ENCODE data around the gene LBH. TPM values are rescaled to one million over a fixed set of nuclear protein-coding genes. Genes with fewer than 3 reads are reported as not detected.

LBH gene
- total and polyA plus RNA-seq, 12 donors, result 35.9 to 204 (median 149) TPM

DNA sequence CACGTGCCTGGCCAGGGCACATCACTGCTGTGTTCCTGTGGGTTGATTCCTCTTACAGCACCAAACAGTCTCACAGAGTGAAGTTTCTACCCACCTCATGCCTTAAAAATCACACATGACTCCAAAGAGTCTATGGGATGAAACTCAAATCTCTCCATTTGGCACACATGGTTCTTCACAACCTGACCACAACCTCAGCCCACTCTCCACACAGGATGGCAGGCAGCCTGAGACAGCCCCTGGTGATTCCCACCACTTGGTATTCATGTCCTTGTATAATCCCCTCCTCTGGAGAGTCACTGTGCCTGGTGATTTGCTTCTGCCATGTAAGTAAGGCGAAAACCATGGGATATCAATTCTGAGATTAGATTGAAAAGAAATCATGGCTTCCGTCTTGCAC is 46.2 kb downstream of the LBH start:
- intact Hi-C loops (cut with DNase I), result no loop called here
- no peak for ATAC-seq
- H3K4me1 ChIP-seq, result peaks cover 0 to 24% (median 7%) of the 10 kb centered on the region in 9 donors
- DNase-seq, result no peak
- H3K4me3 ChIP-seq, result no peak overlapping the region
- TF ChIP-seq, protein P1, sequence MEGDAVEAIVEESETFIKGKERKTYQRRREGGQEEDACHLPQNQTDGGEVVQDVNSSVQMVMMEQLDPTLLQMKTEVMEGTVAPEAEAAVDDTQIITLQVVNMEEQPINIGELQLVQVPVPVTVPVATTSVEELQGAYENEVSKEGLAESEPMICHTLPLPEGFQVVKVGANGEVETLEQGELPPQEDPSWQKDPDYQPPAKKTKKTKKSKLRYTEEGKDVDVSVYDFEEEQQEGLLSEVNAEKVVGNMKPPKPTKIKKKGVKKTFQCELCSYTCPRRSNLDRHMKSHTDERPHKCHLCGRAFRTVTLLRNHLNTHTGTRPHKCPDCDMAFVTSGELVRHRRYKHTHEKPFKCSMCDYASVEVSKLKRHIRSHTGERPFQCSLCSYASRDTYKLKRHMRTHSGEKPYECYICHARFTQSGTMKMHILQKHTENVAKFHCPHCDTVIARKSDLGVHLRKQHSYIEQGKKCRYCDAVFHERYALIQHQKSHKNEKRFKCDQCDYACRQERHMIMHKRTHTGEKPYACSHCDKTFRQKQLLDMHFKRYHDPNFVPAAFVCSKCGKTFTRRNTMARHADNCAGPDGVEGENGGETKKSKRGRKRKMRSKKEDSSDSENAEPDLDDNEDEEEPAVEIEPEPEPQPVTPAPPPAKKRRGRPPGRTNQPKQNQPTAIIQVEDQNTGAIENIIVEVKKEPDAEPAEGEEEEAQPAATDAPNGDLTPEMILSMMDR (IDR thresholded peaks at IDR 0.05), result no peak
- H3K9me3 ChIP-seq, result no peaks in the 10 kb centered on the region
- no peaks in the 10 kb centered on the region for H3K27me3 ChIP-seq
- H3K27ac ChIP-seq, result no peak overlapping the region
- 88 to 93% methylated on average over 3 of the region's 3 CpGs for WGBS, 2 donors
- no peaks in the 10 kb centered on the region for H3K36me3 ChIP-seq

DNA sequence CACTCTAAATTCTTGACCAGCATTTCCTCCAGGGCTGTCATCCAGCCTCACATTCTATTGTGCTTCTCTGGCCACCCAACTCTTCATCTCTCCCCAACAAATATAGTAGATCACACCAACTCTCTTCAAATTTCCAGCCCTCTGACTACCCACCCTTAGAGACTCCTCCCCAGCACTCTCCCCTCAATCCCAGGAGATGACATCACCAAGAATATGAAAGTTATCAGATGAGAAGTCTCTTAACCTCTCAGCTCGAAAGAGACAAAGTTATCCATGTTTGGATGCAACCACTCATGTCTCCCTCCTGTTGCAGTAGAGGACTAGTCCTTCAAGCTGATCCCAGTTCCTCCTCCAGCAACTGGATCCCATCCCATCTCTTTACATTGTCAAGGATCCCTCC is 47.1 kb downstream of the LBH start:
- no peaks in the 10 kb centered on the region for H3K9me3 ChIP-seq
- 83 to 88% methylated on average over 1 of the region's 1 CpG for WGBS, 2 donors
- no peaks in the 10 kb centered on the region for H3K36me3 ChIP-seq
- H3K4me3 ChIP-seq, result no peak overlapping the region
- H3K27ac ChIP-seq, result no peak overlapping the region
- peaks cover 0 to 16% (median 7%) of the 10 kb centered on the region in 9 donors for H3K4me1 ChIP-seq
- no peaks in the 10 kb centered on the region for H3K27me3 ChIP-seq
- intact Hi-C loops (cut with DNase I), result no loop called here
- TF ChIP-seq, protein P1 (IDR thresholded peaks at IDR 0.05), result no peak
- ATAC-seq (no peak), DNase-seq (no peak)

DNA sequence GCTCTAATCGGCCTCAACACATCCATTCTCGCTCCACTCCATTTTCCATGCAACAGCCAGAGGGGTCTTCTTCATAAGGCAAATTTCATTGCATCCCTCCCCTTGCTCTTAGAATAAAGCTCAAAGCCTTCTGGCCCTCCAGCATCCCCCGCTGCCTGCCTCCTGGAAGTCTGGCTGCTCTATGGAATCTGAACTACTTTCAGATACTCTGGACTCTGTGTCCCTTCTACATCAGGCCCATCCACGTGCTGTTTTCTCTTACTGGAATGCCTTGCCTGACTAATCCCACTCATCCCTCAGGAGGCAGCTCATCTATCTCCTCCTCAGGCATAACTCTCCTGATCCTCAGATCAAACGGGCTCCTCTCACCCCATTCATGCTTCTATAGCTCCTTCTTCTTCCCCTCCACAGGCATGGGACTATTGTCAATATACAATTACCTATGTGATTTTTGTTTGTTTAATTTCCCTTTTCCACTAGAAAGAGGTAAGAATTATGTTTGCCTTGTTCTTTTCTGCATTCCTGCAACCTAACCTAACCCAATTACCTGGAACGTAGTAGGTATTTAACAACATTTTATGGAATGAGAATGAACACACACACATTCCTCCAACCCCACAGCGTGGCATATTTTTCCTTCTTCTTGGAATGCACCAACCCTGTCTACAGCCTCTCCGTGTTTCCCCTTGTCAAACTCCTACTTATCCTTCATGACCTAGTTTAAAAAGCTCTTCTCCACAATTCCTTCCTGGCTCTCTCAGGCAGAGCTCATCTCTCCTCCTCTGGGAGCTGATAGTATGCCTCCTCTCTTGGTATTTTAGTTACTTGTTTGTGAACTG is 49.5 kb downstream of the LBH start:
- DNase-seq (no peak), ATAC-seq (no peak)
- Histone ChIP-seq H3K4me3 (no peak overlapping the region), H3K36me3 (no peaks in the 10 kb centered on the region), H3K27ac (no peak overlapping the region), H3K4me1 (peaks cover 0 to 12% (median 0%) of the 10 kb centered on the region in 9 donors), H3K9me3 (no peaks in the 10 kb centered on the region), H3K27me3 (no peaks in the 10 kb centered on the region)
- 88 to 89% methylated on average over 8 of the region's 8 CpGs for whole genome bisulfite sequencing, 2 donors
- intact Hi-C loops (cut with DNase I), result no loop called here
- TF ChIP-seq, protein P1 (IDR thresholded peaks at IDR 0.05), result no peak

DNA sequence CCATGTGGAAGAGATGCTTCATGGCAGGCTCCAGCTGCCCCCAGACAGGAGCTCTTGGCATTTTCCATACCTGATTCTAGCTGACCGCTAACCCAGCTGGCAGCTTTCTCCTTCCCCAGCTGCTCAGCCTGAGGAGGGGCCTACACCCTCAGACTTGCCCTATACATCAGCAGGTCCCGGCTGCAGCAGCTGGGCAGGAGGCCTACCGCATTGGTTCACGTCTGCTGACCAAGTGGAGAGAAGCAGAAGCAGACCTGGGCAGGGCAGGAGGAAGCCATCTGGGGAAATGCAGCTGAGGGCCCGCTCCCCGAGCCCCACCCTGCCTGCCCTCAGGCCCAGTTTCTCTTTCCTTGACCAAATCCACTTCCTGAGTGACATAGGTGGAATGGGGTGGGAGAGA is 50.7 kb downstream of the LBH start:
- intact Hi-C loops (cut with DNase I), result no loop called here
- Histone ChIP-seq H3K27me3 (no peaks in the 10 kb centered on the region), H3K36me3 (no peaks in the 10 kb centered on the region), H3K4me3 (no peak overlapping the region), H3K4me1 (peaks cover 0 to 12% (median 0%) of the 10 kb centered on the region in 9 donors), H3K9me3 (no peaks in the 10 kb centered on the region), H3K27ac (no peak overlapping the region)
- TF ChIP-seq, protein P1 (IDR thresholded peaks at IDR 0.05), result no peak
- 94 to 97% methylated on average over 6 of the region's 6 CpGs for WGBS, 2 donors
- DNase-seq (no peak), ATAC-seq (no peak)
